DMS53 treated with DMSO at 0.1 percent for 48 hours (cell line): Measurements from ENCODE around the gene UBE3D.
"Not testable (repeated sequence)": the region's sequence is repeated elsewhere in the genome, so short reads cannot be mapped to it uniquely, and the experiment has no call there.

Experiments
- DNase-seq: peaks from one replicate; lab custom pipeline; 2025; ENCODE audit not compliant: unreplicated experiment; lab: John Stamatoyannopoulos, UW

Gene UBE3D

DNA sequence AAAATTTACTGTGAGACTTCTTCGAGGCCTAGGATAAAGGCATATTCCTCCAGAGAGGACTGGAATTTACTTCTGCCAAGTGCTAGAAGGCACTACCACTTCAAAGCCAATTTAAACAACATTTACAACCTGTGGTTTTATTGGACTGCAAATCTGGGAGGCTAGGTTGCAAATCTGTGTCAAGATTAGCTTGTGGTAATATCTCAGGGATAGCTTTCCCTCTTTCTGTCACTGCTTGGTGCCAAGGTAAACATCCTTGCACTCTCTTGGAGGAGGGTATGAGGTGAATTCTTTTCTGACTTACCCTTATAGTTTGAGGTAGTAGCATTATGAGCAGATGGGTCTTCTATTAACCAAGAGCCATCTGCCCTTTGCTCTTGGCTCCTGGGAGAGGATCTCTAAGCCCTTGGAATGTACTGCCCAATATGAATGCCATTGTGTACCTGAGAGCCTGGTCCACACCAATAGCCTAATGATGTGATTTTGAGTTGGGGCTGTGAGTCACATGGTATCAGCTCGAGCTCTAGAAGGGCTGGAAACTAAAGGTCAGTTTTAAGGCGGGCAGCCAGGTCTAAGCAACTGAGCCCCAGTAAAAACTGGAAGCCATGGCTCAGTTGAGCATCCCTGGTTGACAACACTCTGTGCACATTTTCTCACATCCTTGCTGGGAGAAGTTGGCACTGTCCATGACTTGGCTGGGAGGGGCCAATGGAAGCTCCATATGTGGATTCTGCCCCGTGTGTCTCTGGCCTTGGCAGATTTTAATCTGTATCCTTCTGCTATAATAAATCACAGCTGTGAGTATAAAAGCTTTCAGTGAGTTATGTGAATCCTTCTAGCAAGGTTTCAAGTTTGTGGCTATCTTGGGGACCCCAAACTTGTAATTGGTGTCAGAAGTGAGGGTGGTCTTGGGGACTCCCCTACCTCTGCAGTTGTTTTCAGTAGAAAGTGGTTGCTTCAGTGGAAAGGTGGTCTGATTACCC lies 188.1 kb downstream of the UBE3D start:
- DNase-seq = no peak

DNA sequence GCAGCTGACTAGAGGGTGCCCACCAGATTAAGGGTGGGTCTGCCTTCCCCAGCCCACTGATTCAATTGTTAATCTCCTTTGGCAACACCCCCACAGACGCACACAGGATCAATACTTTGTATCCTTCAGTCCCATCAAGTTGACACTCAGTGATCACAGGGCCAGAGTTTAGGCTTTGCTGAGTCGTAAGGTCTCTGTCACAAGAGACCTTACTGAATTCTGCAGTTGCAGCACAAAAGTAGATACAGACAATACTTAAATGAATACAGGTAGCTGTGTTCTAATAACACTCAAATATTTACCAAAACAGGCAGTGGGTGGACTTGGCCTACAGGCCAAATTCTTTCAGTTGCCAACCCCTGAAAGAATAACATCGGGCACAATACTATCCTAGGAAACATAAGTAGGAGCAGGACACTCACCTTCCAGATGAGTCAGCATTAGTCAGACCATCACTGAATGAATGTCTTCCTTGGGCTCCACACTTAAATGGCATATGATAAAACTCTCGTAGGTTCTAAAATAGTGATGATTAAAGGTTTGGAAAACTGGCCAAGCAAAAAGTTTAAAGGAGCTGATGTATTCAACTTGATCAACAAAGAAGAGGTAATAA lies 190.0 kb downstream of the UBE3D start:
- peak; percentile 43 for DNase-seq

DNA sequence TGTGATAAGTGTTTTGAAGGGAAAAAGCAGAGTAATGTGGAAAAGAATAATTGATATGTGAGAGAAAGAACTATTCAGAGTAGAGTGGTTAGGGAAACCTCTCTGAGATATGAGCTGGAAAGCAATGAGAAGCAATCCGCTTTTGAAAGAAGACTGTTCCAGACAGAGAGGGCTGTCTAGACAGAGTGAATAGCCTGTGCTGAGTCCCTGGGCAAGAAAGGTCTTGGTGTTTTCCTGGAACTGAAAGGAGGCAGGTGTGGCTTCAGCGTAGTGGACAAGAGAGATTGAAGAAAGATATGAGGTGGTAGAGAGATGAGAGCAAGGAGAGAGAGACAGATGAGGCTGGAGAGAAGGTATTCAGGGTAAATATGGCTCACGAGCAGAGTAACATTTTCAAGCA lies 190.8 kb downstream of the UBE3D start:
- DNase-seq = no peak

DNA sequence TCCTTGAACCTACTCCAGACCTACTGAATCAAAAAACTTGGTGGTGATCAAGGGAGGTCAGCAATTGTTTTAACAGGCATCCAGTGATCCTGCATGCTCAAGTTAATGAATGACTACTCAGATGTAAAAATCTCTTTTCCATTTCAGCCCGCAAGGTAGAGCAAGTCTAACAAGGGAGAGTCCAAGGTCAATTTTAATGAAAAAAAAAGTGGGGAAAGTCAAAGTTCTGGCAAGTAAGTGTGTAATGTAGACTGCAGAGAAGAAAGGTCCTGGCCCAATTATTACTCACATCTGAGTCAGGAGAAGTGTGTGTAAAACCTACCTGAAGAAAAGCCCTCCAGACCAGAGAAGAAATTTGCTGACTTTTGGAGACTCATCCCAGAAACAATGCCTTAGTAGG lies 193.5 kb downstream of the UBE3D start:
- no peak for DNase-seq

DNA sequence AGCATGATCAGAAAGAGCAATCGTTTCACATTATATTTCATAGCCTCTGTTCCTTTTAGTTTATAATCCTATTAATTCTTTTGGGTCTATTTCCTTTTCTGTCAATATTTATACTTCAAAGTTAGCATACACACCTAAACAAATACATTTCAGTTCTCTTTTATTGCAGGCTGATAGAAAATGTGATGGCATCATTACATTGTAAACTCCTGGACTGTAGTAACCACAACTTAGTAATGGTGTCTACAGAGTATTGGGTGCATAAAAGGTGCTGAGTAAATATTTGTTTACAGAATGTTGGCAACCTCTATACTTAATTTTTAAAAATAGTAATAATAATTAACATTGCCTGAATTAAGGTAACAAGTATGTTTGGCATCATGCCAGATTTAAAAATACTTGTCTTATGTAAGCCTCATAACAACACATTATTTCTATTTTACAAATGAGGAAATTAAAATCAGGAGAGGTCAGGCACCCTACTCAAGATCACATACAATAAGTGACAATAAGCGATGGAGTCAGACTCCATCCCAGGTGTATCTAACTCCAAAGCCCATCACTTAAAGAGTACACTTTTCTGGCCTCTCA lies 195.0 kb downstream of the UBE3D start:
- DNase-seq = peak; percentile 14

DNA sequence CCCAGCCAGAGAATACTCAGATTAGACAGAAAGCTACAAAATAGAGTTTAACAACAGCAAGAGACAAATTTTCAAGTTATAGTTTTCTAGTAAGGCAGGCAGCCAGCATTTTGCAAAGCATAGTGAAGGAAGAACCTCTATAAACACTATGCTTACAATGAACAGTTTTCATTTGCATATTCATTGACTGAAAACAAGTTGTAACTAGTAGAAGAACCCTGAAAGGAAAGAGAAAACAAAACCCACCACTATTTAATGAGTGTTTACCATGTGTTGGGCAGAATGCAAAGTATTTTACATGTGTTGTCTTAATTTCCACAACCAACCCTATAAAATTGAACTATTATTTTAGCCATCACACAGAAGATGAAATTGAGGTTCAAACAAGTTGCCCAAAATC lies 196.1 kb downstream of the UBE3D start:
- DNase-seq = no peak

DNA sequence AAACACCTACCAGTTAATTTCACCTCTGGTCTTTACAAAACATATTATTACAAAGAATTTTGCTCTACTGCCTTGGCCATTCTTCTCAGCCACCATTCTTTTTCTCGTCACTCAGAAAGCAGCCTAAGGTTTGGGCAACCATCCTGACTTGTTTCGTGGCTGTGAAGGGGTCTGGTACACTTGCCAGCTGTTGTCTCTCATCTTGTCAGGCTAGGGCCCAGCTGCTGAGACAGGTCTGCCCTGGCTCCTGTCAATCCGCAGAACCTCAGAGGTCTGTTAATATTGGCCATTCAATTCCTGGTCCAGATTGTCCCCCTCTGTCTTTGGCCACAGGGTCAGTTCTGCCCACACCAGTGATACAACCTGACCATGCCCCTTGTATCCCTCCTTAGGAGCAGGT lies 197.7 kb downstream of the UBE3D start:
- DNase-seq = no peak

DNA sequence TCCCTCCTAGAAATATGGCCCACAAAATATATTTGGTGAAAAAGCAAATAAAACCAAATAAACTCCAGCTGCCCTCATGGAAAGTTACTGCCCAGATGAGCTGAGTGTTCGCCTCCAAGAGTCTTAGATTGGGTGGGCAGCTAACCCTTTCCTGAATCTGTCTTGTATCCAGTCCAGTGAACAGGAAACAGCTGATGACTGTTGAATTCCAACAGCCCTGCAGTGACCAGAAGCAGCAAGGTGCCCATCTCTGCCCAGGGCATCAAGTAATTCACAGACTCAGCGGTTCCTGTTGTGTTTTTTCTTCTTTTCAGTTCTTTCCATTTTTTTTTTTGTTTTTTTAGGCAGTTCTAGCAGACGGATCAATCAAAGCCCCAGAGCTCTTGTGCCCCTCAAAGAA lies 199.2 kb downstream of the UBE3D start:
- no peak for DNase-seq

DNA sequence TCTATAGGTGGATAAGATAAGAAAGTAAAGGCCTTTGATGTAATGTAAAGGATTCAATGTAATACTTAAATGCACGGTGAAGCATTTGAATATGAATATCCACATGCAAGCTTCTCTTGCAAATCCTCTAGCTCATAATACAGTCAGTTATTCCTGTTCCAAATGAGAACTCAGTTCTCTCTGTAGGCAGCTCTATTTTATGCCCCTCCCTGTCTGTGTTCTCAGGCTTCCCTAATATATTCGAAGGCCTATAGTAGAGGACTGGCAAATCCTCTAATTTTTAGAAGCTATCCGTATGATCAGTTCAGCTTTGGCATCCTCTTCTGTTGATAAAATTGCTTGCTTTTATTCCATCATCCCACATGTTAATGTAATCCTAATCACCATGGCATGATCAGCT lies 200.2 kb downstream of the UBE3D start:
- DNase-seq = no peak

DNA sequence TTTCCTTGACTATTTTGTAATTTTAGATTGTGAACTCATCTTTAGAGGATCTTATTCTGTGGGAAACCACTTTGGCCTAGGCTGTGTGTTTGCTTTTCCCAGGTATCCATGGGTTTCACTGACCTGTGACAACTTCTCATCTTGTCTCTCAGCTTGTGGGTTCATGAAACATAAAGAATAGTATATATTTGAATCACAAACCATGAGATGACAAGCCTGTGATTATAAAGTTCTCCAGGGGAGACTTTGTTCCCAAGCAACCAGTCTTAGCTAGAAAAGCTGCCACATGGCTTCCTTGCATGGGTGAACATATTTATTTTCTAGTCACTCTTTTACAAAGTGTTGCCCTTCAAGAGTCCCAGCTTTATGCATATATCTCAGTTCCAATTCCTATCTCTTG lies 201.9 kb downstream of the UBE3D start:
- DNase-seq = no peak

DNA sequence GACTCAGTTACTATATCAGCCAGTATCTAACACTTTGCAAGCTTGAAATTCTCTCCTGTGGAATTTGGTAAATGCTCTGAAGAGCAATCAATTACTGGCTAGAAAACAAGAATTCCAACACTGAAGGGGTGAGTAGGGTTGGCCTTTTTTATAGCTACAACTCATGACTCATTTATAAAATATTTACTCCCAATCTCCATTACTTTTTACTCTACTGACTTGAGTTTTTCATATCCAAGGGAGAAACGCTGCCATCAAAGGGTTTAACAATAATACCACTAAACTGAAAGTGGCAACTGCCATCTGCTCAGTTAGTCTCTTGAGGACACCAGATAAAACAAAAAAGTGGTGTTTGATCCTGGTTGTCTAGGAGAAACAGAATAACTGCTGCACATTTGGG lies 203.1 kb downstream of the UBE3D start:
- DNase-seq = no peak

DNA sequence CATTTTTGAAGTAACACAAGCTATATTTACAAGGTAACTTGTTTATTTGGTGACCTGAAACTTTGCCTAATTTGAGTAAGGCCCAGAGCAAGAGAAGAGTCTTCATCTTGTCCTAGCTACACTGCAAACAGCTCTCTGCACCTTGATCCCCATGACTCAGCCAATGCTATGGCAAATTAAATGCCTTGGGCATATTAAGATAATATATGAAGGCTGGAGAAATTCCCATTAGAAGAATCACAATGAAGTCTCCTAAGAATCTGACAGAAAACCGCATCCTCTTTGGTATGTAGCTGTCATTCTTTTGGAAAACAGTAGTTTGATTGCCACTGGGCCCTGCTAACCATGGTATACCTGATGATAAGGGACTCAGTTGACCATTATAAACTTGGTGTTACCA lies 204.5 kb downstream of the UBE3D start:
- DNase-seq = no peak

DNA sequence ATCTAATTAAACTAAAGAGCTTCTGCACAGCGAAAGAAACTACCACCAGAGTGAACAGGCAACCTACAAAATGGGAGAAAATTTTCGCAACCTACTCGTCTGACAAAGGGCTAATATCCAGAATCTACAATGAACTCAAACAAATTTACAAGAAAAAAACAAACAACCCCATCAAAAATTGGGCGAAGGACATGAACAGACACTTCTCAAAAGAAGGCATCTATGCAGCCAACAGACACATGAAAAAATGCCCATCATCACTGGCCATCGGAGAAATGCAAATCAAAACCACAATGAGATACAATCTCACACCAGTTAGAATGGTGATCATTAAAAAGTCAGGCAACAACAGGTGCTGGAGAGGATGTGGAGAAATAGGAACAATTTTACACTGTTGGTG lies 209.6 kb downstream of the UBE3D start:
- DNase-seq = not testable (repeated sequence)

DNA sequence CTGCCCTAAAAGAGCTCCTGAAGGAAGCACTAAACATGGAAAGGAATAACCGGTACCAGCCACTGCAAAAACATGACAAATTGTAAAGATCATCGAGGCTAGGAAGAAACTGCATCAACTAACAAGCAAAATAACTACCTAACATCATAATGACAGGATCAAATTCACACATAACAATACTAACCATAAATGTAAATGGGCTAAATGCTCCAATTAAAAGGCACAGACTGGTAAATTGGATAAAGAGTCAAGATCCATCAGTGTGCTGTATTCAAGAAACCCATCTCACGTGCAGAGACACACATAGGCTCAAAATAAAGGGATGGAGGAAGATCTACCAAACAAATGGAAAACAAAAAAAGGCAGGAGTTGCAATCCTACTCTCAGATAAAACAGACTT lies 212.7 kb downstream of the UBE3D start:
- not testable (repeated sequence) for DNase-seq

DNA sequence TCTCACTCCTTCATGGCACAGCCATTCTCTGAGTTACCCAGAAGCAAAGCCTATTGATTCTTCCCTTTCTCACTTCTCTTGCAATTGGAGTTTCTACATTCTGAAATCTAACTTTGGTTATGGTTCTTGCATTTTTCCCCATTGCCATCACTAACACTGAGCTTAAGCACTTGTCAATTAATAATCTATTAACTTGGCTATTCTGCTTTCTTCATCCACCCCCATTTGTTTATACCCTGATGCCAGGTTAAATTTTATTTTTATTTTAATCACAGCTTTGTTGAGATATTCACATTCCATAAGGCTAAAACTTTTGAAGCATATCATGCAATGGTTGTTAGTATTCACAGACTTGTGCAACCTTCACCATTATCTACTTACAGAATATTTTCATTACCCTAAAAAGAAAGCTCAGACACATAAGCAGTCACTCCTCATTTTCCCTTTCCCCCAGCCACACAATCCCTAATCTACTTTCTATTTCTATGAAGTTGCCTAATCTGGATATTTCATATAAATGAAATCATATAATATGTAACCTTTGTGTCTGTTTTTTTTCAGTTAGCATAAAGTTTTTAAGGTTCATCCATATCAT lies 222.3 kb downstream of the UBE3D start:
- no peak for DNase-seq

DNA sequence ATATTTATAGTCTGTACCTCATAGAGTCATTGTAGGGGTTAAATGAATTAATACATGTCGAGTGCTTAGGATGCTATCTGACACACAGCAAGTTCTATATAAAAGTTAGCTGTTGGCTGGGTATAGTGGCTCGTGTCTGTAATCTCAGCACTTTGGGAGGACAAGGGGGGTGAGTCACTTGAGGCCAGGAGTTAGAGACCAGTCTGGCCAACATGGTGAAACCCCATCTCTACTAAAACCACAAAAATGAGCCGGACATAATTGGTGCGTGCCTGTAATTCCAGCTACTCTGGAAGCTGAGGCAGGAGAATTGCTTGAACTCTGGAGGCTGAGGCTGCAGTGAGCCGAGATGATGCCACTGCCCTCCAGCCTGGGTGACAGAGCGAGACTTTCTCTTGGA lies 222.9 kb downstream of the UBE3D start:
- DNase-seq = no peak
